HG03135 (cell line): ENCODE data around the gene TRPM8.
"Not testable (repeated sequence)": the region's sequence is repeated elsewhere in the genome, so short reads cannot be mapped to it uniquely, and the experiment has no call there.

Experiments used
- ATAC-seq: cut with Tn5 transposase; IDR thresholded peaks from one replicate; pipeline ENCODE4 v1.9.1; 2021; ENCODE audit warnings: mild to moderate bottlenecking, moderate library complexity; ENCODE audit not compliant: unreplicated experiment

Gene TRPM8

GRCh38 chr2:233935426-233935825 is 18.3 kb downstream of the TRPM8 start:
- no peak for ATAC-seq

- no peak for ATAC-seq
These were observed 18.9 kb downstream of the TRPM8 start for GRCh38 chr2:233936089-233936488.

GRCh38 chr2:233938676-233939370 is 21.6 kb downstream of the TRPM8 start:
- ATAC-seq: no peak

- ATAC-seq: no peak
These were observed 23.5 kb downstream of the TRPM8 start for GRCh38 chr2:233940376-233941276.

- ATAC-seq: no peak
These were observed 25.6 kb downstream of the TRPM8 start for GRCh38 chr2:233942731-233943130.

- no peak for ATAC-seq
These were observed 27.1 kb downstream of the TRPM8 start for GRCh38 chr2:233944269-233944668.

- no peak for ATAC-seq
These were observed 27.5 kb downstream of the TRPM8 start for GRCh38 chr2:233944722-233945121.

- no peak for ATAC-seq
These were observed 28.0 kb downstream of the TRPM8 start for GRCh38 chr2:233945146-233945545.

- ATAC-seq: no peak
These were observed 33.1 kb downstream of the TRPM8 start for GRCh38 chr2:233950078-233950825.

GRCh38 chr2:233952335-233952734 is 35.2 kb downstream of the TRPM8 start:
- ATAC-seq: no peak

GRCh38 chr2:233953087-233953801 is 36.1 kb downstream of the TRPM8 start:
- no peak for ATAC-seq

- no peak for ATAC-seq
These were observed 43.0 kb downstream of the TRPM8 start for GRCh38 chr2:233960203-233960602.

GRCh38 chr2:233961905-233962304 is 44.7 kb downstream of the TRPM8 start:
- ATAC-seq: no peak

GRCh38 chr2:233964581-233964980 is 47.4 kb downstream of the TRPM8 start:
- ATAC-seq: no peak

- ATAC-seq: no peak
These were observed 47.9 kb downstream of the TRPM8 start for GRCh38 chr2:233965032-233965603.

- not testable (repeated sequence) for ATAC-seq
These were observed 48.5 kb downstream of the TRPM8 start for GRCh38 chr2:233965646-233966045.

- no peak for ATAC-seq
These were observed 49.2 kb downstream of the TRPM8 start for GRCh38 chr2:233966388-233966787.

GRCh38 chr2:233967164-233967563 is 50.0 kb downstream of the TRPM8 start:
- no peak for ATAC-seq

GRCh38 chr2:233968556-233968955 is 51.4 kb downstream of the TRPM8 start:
- no peak for ATAC-seq

GRCh38 chr2:233972460-233972859 is 55.3 kb downstream of the TRPM8 start:
- not testable (repeated sequence) for ATAC-seq
